GM18498 (cell line): ENCODE data around the gene EEF1E1.
"Not testable (repeated sequence)": the region's sequence is repeated elsewhere in the genome, so short reads cannot be mapped to it uniquely, and the experiment has no call there.

Experiments
- ATAC-seq: cut with Tn5 transposase; IDR thresholded peaks from one replicate; pipeline ENCODE4 v1.9.1; 2021; ENCODE audit warnings: mild to moderate bottlenecking, moderate library complexity; ENCODE audit not compliant: unreplicated experiment

Gene EEF1E1

GRCh38 chr6:8064638-8065518, 37.5 kb downstream of the EEF1E1 start:
- ATAC-seq, result no peak

- ATAC-seq, result peak; percentile 92
Measured at GRCh38 chr6:8063761-8064637, 38.3 kb downstream of the EEF1E1 start, which contains the start of gene BLOC1S5. TSS of gene BLOC1S5 (minus strand) at chr6:8064389. CDS start at chr6:8064376, 13 bp downstream.

- no peak for ATAC-seq
Measured at GRCh38 chr6:8061736-8062135, 40.6 kb downstream of the EEF1E1 start.

- ATAC-seq, result no peak
Measured at GRCh38 chr6:8060346-8060745, 42.0 kb downstream of the EEF1E1 start.

- no peak for ATAC-seq
Measured at GRCh38 chr6:8059129-8059528, 43.2 kb downstream of the EEF1E1 start.

GRCh38 chr6:8057793-8058192, 44.6 kb downstream of the EEF1E1 start:
- ATAC-seq, result no peak

- ATAC-seq, result no peak
Measured at GRCh38 chr6:8057263-8057662, 45.1 kb downstream of the EEF1E1 start.

- ATAC-seq, result no peak
Measured at GRCh38 chr6:8054276-8054675, 48.1 kb downstream of the EEF1E1 start.

GRCh38 chr6:8047541-8048292, 54.6 kb downstream of the EEF1E1 start:
- ATAC-seq, result no peak

GRCh38 chr6:8045769-8046168, 56.6 kb downstream of the EEF1E1 start:
- not testable (repeated sequence) for ATAC-seq

GRCh38 chr6:8043221-8043620, 59.1 kb downstream of the EEF1E1 start:
- no peak for ATAC-seq

- ATAC-seq, result no peak
Measured at GRCh38 chr6:8041913-8042583, 60.3 kb downstream of the EEF1E1 start.

GRCh38 chr6:8034107-8034506, 68.2 kb downstream of the EEF1E1 start:
- not testable (repeated sequence) for ATAC-seq

GRCh38 chr6:8030920-8031319, 71.4 kb downstream of the EEF1E1 start:
- no peak for ATAC-seq
